GM19043 (cell line): Measurements from ENCODE around the gene NPHP4.
A peak's percentile ranks its signal among the peaks of the same experiment; 100 is the strongest.

Source experiments
- ATAC-seq: cut with Tn5 transposase; IDR thresholded peaks from one replicate; pipeline ENCODE4 v1.9.1; 2021; ENCODE audit warnings: low read depth; ENCODE audit not compliant: unreplicated experiment

Gene NPHP4

DNA sequence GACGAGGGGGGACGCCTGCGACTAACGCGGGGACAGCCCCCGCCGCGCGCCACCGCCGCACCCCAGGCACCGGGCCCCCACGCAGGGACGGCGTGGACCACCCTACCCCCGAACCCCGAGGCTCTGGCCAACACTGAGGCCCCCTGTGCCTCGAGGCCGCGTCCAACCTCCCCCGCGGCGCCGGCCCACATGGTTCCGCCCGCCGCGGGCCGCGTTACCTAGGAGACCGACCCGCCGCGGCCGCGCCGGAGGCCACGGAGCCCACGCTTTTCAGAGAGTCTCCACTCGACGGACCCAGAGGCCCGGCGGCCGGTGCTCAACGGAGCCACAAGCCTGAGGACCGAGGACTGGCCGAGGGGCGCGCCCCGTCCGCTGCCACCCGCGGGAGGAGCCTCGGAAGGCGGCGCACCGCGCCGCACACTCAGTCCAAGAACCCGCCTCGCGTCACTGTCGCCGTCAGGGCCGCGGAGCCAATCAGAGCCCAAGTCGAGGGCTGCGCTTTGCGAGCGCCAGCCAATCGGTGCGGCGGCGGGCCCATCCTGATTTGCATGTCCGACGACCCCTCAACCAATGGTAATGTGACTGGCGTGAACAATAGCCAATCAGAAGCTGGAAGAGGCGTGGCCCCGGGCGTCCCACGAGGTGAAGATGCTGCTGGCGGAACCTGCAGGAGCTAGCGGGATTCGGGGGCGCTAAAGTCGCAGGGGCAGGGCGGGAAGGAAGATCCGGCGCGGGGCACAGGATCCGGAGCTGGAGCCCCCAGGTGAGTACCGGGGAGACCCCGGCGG is at the start of gene NPHP4:
Gene NPHP4 (minus strand): TSS at position 400 of the 788 bp plus-strand sequence. CDS start 6,136 bp downstream, outside the sequence.
- peak; percentile 90 for ATAC-seq

- ATAC-seq: no peak
Observed at GRCh38 chr1:6041432-6042062, 49.3 kb upstream of the NPHP4 start.

DNA sequence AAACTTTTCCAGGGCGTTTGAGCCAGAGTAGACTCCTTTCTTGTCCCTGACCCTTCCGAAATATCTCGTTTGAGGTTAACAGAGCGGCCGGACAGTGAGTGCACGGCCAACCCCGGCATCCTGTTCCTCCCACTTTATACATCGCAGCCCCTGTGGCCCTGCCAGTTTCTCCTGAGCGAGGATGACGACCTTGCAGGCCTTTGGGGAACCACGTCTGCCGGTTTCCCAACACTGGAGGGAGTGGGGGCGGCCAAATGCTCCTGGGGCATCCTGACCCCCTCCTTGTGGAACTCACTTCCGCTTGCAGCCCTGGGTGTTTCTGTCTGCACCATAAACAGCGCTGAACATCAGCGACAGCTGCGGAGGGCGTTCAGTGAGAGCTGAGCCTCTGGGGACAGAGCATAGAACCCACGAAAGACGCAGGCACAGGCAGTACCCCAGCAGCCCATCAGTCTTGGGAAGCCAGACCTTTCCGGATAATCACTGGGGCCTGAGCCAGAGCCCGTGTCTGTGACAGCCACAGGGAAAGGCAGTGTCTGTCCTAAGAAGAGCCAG is 48.7 kb upstream of the NPHP4 start:
- no peak for ATAC-seq

GRCh38 chr1:6040444-6040843 is 48.2 kb upstream of the NPHP4 start:
- no peak for ATAC-seq

- no peak for ATAC-seq
Observed at GRCh38 chr1:6039031-6039430, 46.8 kb upstream of the NPHP4 start.

GRCh38 chr1:6038603-6039002 is 46.4 kb upstream of the NPHP4 start:
- no peak for ATAC-seq

- ATAC-seq: peak; percentile 67
Observed at GRCh38 chr1:6037338-6037762, 45.1 kb upstream of the NPHP4 start.

- ATAC-seq: no peak
Observed at GRCh38 chr1:6035719-6036118, 43.5 kb upstream of the NPHP4 start.

- no peak for ATAC-seq
Observed at GRCh38 chr1:6035303-6035702, 43.1 kb upstream of the NPHP4 start.

DNA sequence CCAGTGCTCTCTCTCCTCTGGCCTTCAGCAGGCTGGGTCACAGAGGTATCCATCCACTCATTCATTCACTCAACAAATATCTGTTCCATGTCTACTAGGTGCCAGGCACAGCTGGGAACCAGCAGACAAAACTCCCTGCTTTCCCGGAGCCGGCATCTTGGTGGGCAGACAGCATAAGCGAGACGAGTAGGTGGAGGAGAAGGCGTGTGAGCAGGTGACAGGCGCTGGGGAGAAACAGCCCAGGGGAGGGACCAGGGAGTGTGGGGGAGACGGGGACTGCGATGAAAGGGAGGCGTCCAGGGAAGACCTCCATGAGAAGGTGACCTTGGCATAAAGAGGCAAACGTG is 42.5 kb upstream of the NPHP4 start:
- no peak for ATAC-seq

- ATAC-seq: no peak
Observed at GRCh38 chr1:6033986-6034749, 41.9 kb upstream of the NPHP4 start.

GRCh38 chr1:6033124-6033523 is 40.9 kb upstream of the NPHP4 start:
- ATAC-seq: no peak

DNA sequence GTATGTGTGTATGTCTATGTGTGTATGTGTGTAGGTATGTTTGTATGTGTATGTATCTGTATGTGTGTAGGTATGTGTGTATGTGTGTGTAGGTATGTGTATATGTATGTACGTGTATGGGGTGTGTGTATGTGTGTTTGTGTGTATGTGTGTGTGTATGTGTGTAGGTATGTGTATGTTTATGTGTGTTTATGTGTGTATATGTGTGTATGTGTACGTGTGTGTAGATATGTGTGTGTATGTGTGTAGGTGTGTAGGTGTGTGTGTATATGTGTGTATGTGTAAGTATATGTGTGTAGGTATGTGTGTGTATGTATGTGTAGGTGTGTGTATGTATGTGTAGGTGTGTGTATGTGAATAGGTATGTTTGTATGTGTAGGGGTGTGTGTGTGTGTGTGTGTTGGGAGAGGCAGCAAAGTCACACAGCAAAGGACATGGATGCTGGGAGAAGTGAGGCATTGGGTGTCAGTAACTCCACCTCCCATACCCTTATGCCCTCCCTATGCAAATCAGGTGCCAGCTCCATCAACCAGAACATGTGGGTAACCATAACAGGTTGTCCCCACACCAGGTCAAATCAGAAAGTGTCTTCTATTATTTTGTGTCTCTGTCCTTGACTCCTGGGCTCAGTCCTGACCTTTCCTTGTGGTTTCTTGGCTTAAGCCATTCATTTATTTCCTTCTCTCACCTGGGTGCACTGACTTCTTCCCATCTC is 38.5 kb upstream of the NPHP4 start:
- ATAC-seq: no peak

- no peak for ATAC-seq
Observed at GRCh38 chr1:6030132-6030531, 37.9 kb upstream of the NPHP4 start.

DNA sequence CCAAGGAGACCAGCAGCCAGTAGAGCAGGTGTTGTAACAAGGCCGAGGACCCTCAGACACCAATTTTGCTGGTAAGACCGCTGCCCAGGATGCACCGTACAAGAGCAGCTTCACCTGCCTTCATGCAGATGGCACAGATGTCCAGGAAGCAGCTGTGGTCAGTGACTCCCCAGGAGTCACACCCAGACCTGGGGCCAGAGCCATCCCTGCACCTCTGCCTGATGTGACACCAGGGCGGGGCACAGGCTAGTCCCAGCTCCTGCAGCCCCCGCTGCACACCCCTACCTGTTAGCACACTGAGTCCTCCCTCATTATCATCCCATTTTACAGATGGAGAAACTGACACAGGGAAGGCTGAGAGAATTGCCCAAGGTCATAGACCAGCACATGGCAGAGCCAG is 37.1 kb upstream of the NPHP4 start:
- ATAC-seq: no peak

- ATAC-seq: no peak
Observed at GRCh38 chr1:6028042-6028850, 36.0 kb upstream of the NPHP4 start.

GRCh38 chr1:6027591-6027990 is 35.4 kb upstream of the NPHP4 start:
- no peak for ATAC-seq

DNA sequence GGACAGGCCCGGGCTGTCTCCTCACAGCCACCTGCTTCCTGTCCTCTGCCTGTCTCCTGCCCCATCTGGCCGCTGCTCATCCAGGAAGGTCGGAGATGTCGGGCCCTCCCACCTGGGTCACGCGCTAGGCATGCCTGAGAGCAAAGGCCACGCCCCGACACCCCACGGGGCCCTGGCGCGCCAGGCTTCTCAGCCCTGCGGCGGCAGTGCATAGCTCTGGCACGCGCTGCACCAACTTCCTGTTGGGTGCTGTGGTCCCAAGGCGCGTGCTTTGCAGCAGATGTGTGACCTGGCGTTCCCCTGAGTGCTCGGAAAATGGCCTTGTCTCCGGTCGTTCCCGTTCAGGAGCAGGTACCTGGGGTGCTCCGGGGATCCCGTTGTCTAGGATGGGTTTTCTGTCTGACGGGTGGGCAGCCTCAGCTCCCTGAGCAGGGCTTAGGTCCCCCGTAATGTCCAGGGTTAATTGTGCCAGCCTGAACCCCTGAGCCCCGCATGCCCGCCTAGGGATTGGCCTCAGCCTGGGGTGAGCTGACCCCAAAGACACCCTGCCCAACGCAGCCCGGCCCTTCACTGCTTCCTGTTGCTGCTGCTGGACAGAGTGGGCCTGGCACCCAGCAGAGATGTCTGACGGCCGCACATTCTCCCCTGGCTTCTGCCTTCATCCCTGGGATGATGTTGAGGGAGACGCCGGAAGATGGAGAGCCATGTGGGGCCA is 34.0 kb upstream of the NPHP4 start:
- peak; percentile 72 for ATAC-seq
